Activated T-cell treated with anti-CD3 and anti-CD28 coated beads, Interleukin-2, amount 50 U/mL, for 1 hour (primary cell): Measurements from ENCODE around the gene SORT1.

Experiments used
- DNase-seq: peaks from one replicate; pipeline ENCODE4 v3.0.0-alpha.2; 2020

The SORT1 gene

DNA sequence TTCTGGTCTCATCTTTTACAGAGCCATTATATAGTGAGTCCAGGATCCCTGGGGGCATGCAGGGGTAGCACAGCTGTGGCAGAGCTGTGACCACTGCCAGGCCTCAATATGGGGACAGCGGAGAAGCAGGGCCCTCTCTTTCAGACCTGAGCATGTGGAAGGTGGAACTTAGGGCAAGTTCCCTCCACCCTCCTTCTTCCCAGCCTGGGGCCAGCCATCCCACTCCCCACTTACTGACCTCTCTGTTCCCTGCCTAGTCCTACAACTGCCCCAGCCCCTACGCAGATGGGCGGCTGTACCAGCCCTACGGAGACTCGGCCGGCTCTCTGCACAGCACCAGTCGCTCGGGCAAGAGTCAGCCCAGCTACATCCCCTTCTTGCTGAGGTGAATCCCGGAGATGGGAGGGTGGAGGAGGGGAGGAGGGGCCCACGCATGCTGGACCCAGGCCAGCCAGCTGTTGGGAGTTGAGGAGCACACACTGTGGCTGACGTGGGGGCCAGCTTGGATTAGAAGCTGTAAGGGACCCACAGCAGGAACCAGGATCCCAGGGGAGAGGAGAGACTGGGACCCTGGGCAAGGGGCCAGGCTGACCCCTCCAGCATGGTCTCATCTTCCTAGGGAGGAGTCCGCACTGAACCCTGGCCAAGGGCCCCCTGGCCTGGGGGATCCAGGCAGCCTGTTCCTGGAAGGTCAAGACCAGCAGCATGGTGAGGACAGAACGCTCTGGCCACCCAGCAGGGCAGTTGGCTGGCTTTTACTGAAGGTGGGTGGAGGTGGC, 125.5 kb downstream of the SORT1 start:
- no peak for DNase-seq

DNA sequence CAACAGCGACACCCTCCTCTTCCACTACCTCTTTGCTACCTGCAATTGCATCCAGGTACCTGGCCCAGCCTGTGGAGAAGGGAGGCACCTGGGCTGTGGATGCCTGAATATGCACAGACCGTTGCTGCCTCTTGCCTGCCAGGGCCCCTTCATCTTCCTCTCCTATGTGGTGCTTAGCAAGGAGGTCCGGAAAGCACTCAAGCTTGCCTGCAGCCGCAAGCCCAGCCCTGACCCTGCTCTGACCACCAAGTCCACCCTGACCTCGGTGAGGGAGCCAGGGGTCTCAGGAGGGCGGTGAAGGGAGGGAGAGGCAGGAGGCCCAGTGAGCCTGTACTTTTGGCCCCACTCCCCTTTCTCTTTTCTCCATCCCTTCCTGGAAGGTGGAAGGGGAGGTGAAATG, 126.3 kb downstream of the SORT1 start:
- DNase-seq: no peak

DNA sequence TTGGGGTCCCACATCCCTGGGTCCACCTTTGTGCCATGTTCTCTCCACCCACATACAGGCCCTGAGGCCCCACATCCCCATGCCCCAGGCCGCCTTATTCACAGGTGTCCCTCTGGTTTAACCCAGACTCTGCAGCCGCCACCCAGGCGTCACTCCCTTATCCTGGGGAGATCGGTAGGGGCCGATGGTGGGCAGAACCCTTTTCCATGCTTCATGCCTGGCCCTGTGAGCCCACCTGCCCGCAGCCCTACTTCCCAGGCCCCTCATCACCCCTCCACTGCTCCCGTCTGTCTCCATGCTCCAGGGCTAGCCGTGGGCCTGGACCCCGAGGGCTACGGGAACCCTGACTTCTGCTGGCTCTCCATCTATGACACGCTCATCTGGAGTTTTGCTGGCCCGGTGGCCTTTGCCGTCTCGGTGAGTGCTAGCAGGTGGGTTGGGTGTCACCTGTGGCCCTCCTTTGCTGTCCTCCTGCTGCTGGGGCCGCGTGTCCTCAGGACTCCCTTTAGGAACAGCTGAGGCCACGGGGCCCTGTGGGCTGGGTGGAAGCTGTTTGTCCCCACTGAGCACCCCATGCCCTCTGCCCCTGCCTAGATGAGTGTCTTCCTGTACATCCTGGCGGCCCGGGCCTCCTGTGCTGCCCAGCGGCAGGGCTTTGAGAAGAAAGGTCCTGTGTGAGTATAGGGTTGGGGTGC, 126.9 kb downstream of the SORT1 start:
- no peak for DNase-seq

DNA sequence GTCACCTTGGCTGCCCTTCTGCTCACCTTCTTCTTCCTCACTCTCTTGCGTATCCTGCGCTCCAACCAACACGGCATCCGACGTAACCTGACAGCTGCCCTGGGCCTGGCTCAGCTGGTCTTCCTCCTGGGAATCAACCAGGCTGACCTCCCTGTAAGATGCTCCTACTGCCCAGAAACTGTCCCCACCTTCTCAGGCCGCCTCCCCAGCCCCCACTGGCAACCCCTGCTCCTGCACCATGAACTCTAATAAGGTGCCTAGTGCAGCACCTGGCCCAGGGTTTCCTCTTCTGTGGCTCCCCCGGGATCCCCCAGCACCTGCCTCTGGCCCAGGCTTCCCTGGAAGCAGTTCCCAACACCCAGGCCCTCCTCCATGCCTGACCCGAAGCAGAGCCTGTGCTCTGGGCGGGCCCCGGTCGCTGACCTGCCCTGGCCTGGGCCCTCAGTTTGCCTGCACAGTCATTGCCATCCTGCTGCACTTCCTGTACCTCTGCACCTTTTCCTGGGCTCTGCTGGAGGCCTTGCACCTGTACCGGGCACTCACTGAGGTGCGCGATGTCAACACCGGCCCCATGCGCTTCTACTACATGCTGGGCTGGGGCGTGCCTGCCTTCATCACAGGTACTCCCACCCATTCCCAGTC, 127.6 kb downstream of the SORT1 start:
- DNase-seq: no peak

DNA sequence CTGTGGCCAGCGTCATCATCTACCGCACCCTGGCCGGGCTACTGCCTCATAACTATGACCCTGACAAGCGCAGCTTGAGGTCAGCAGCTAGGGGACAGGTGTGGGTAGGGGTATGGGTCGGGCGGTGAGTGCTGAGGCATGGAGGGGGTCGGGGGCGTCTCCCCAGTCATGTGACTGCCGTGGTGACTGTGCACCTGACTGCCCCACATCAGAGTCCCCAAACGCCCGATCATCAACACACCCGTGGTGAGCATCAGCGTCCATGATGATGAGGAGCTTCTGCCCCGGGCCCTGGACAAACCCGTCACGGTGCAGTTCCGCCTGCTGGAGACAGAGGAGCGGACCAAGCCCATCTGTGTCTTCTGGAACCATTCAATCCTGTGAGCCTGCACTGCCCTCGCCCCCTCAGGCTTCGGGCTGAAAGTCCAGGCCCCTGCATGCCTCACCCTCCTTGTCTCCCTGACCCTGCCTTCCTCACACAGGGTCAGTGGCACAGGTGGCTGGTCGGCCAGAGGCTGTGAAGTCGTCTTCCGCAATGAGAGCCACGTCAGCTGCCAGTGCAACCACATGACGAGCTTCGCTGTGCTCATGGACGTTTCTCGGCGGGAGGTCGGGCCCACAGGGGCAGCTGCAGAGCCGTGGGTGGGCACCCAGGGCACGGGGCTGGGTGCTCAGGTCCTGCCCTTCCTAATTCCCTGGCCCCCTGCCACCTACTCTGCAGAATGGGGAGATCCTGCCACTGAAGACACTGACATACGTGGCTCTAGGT, 128.3 kb downstream of the SORT1 start:
- DNase-seq: no peak

DNA sequence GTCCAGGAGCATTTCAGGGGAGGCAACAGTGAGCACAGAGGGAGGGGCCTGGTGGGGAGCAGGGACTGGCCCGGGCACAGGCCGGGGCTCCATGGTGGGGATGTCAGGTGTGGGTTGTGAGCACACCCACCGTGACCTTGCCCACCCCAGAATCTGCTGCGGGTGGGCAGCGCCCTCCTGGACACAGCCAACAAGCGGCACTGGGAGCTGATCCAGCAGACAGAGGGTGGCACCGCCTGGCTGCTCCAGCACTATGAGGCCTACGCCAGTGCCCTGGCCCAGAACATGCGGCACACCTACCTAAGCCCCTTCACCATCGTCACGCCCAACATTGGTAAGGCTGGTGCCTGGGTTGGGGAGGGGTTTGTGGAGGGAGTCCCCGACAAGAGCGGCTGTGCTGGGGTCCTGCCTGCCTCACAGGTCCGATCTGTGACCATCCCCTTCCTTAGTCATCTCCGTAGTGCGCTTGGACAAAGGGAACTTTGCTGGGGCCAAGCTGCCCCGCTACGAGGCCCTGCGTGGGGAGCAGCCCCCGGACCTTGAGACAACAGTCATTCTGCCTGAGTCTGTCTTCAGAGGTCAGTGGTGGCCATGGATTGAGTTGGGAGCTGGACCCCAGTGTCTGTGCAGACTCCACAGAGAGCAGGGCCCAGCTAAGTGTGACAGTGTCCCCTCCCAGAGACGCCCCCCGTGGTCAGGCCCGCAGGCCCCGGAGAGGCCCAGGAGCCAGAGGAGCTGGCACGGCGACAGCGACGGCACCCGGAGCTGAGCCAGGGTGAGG, 129.1 kb downstream of the SORT1 start:
- no peak for DNase-seq

DNA sequence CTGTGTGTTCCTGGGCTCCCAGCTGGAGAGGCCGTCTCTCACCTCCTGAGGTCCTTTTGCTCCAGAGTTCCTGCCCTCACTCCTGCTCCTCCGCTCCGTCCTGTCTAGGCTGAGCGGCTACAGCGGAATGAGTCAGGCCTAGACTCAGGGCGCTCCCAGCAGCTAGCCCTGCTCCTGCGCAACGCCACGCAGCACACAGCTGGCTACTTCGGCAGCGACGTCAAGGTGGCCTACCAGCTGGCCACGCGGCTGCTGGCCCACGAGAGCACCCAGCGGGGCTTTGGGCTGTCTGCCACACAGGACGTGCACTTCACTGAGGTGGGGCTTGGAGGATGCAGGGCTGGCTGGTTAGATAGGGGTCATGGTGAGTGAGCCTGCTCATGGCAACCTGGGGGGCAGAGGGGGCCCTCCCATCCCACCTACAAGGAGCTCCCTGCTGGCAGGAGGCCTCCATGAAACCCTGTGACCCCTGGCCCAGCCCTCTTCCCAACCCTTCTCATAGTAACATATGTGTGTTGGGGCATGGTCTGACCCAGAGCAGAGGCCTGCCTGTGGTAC, 129.9 kb downstream of the SORT1 start:
- no peak for DNase-seq

DNA sequence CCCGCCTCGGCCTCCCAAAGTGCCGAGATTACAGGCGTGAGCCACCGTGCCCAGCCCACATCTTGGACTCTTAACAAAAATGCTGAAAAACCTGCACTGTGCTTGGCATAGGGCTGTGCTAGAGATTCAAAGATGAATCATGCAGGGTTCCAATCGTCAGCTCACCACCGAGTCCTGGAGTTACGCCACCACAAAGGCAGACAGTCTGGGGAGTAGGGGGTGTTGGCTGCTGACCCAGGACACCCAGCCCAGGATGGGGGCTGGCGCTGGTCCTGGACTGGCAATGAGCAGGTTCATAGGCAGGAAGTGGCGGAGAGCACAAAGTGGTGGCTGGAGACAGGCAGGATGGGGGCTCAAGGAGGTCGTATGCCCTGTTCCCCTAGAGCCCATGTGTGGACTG, 130.8 kb downstream of the SORT1 start:
- no peak for DNase-seq

DNA sequence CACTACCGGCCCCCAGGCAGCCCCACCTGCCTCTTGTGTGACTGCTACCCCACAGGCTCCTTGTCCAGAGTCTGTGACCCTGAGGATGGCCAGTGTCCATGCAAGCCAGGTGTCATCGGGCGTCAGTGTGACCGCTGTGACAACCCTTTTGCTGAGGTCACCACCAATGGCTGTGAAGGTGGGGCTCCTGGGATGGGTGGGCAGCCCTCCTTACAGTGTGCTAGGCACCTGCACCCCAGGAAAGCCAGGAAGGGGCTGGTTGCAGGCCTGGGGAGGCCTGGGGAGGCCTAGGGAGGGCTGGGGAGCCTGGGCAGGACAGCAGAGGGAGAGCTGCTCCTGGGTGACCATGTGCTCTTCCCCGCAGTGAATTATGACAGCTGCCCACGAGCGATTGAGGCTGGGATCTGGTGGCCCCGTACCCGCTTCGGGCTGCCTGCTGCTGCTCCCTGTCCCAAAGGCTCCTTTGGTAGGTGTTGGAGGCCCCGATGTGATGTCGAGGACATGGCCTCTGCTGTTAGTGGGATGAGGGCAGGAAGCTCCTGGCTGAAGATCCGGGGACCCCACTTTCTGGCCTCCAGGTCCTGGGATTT, 131.9 kb downstream of the SORT1 start:
- no peak for DNase-seq

DNA sequence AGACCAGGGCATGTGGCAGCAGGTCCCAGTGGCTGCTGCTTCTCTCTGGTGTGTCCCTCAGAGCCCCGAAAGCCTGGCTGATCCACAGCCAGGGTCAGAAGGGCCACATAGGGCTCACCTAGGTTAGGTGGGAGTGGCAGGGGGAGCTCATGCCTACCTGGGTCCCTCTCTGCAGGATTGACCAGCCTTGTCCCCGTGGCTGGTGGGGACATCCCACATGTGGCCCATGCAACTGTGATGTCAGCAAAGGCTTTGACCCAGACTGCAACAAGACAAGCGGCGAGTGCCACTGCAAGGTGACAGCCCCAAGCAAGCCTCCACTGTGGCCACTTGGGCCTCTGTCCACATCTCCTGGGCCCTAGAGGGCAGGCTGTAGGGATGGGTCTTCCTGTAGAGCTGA, 132.7 kb downstream of the SORT1 start:
- DNase-seq: no peak

DNA sequence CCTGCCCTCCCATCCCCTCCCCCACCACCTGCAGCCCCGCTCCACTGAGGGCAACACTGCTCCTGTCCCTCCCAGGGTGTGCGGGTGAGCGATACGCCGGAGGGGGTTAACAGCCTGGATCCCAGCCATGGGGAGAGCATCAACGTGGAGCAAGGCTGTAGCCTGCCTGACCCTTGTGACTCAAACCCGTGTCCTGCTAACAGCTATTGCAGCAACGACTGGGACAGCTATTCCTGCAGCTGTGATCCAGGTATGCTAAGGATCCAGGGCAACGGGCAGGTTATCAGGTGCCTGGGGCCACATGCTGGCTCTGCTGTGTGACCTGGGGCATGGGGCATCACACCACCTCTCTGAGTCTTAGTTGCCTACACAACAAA, 133.4 kb downstream of the SORT1 start:
- no peak for DNase-seq

DNA sequence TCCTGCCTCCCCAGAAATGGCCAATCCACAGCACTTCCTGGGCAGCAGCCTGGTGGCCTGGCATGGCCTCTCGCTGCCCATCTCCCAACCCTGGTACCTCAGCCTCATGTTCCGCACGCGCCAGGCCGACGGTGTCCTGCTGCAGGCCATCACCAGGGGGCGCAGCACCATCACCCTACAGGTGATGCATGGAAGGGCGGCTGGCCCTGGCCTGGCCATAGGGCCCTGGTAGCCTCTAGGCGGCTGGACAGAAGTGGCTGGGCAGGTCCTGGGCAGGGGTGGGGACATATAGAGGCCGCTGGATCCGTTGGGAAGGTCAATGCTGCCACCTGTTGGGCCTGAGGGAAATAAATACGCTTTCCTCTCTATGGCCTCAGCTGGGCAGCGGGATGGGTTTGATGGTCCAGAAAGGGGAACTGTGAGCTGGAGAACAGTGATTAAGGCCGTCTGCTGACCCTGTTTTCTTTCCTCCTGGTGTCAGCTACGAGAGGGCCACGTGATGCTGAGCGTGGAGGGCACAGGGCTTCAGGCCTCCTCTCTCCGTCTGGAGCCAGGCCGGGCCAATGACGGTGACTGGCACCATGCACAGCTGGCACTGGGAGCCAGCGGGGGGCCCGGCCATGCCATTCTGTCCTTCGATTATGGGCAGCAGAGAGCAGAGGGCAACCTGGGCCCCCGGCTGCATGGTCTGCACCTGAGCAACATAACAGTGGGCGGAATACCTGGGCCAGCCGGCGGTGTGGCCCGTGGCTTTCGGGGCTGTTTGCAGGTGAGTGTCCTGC, 133.9 kb downstream of the SORT1 start:
- DNase-seq: peak; percentile 78

DNA sequence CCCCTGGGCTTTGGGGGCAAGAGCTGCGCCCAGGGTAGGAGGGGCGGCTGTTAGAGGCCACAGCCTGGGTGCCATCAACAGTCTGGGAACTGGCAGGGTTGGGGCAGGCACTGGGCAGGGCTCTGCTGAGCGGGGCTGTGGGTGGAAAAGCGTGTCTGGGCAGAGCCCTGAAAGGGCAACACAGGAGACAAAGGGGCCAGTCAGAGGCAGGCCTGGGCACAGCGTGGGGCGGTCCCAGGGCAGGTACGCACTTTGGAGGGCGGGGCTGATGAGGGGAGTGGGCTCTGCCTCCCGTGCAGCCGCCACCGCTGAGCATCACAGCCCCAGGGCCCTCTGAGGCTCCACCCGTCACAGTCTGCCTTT, 134.5 kb downstream of the SORT1 start:
- no peak for DNase-seq

DNA sequence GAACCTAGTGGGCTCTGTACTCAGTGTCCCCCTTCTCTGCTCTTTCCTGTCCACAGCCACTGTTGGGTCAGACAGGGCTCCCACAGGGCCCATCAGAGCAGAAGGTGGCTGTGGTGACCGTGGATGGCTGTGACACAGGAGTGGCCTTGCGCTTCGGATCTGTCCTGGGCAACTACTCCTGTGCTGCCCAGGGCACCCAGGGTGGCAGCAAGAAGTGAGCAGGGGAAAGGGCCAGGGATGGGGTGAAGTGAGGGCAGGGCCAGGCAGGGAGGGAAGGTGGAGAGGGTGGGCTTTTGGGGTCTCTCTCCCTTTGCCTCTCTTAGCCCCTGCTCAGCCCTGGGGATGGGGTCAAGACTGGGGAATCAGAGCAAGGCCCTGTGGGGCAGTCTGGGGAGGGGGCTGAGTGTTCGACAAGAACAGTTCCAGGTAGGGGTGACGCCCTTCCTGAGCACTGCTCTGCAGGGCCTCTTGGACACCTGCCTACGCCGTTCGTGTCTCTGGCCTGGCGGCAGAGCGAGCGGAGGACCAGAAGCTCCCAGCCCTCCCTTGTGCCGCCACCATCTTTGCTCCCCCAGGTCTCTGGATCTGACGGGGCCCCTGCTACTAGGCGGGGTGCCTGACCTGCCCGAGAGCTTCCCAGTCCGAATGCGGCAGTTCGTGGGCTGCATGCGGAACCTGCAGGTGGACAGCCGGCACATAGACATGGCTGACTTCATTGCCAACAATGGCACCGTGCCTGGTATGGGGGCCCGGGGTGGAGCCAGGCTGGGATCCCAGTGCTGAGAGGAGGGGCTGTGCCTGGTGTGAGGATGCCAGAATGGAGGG, 135.3 kb downstream of the SORT1 start:
- no peak for DNase-seq

DNA sequence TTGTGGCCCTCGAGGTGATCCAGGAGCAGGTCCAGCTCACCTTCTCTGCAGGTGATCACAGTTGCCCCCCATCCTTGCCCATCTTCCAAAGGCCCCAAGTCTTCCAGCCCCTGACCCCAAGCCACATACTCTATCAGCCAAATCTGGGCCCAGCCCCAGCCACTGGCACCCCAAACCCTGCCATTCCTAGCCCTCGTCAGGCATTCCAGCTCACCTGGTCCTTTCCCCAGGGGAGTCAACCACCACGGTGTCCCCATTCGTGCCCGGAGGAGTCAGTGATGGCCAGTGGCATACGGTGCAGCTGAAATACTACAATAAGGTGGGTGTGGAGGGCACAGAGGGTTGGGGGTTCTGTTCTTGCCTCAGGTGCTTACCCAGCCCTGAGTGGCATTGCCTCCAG, 136.1 kb downstream of the SORT1 start:
- no peak for DNase-seq

DNA sequence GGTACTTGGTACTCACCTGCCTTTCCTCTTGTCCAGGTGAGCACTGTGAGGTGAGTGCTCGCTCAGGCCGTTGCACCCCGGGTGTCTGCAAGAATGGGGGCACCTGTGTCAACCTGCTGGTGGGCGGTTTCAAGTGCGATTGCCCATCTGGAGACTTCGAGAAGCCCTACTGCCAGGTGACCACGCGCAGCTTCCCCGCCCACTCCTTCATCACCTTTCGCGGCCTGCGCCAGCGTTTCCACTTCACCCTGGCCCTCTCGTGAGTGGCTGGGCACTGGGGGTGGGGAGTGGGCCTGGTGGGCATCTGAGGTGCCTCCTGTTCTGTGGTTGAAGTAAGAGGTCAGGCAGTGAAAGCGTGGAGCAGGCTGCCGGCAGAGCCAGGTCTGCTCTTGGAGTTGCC, 136.7 kb downstream of the SORT1 start:
- DNase-seq: no peak

DNA sequence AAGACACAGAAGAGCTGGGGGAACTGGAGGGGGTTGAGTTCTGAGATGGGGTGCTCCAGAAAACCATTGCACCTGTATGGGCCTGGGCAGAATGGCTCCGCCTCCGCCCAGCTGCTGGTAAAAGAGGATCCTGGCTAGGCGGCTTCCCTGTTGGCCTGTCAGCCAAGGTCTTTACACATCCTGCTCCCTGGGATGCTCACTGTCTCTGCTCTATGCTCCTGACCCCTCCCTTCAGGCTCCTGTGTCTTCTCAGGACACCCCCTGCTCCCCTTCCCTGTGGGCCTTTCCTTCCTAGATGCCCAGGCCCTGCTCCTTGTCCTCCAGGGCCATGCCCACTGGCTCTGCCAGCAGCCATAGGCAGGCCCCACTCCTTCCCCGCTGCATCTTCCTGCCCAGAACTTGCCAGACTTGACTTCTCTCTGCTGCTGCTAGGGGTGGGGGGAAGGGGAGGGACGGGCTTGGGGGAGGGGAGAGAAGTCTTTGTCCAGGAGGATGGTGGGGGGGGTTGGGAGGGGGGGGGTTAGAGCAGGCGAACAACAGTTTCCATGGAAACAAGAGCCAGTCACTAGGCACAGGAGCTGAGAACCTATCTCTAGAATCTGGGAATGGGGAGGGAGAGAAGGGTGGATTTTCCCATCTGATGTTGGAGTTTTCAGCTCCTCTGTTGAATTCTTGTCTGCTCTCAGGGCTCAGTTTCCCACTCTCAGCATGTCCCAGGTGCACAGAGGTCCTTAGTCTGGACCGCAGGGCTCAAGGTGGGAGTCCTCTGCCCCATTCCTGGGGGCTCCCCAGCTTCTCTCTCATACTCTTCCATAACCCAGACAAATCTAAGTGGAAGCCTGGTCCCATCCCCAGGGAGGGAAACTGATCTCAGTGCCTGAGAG, 137.8 kb downstream of the SORT1 start:
- DNase-seq: no peak
